ENCODE data around the gene ASH1L.

DNA sequence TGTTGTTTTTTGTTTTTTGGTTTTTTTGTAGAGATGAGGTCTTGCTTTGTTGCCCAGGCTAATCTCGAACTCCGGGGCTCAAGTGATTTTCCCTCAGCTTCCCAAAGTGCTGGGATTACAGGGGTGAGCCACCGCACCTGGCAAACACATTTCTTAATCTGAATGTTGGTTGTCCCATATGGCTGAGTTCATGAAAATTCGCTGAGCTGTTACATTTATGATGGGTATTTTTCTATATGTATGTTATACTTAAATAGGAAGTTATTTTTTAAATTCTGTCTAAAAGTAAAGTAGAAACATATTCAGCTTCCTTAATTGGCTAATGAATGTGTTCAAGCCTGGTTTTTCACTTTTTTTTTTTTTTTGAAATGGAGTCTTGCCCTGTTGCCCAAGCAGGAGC is 75.1 kb downstream of the ASH1L start:
- TF ChIP-seq, protein P1, sequence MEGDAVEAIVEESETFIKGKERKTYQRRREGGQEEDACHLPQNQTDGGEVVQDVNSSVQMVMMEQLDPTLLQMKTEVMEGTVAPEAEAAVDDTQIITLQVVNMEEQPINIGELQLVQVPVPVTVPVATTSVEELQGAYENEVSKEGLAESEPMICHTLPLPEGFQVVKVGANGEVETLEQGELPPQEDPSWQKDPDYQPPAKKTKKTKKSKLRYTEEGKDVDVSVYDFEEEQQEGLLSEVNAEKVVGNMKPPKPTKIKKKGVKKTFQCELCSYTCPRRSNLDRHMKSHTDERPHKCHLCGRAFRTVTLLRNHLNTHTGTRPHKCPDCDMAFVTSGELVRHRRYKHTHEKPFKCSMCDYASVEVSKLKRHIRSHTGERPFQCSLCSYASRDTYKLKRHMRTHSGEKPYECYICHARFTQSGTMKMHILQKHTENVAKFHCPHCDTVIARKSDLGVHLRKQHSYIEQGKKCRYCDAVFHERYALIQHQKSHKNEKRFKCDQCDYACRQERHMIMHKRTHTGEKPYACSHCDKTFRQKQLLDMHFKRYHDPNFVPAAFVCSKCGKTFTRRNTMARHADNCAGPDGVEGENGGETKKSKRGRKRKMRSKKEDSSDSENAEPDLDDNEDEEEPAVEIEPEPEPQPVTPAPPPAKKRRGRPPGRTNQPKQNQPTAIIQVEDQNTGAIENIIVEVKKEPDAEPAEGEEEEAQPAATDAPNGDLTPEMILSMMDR (IDR thresholded peaks at IDR 0.05), result no peak
- TF ChIP-seq POLR2A (IDR thresholded peaks at IDR 0.05), result no peak
